Activated CD8-positive, alpha-beta memory T cell treated with anti-CD3 and anti-CD28 coated beads, Interleukin-2, amount 50 U/mL, for 4 hours (primary cell): ENCODE measurements around the gene PTPRN2.

ENCODE experiments used
- DNase-seq: peaks from one replicate; pipeline ENCODE4 v3.0.0-alpha.2; 2020

The PTPRN2 gene

GRCh38 chr7:158120316-158120715 is 467.3 kb downstream of the PTPRN2 start:
- DNase-seq: no peak

GRCh38 chr7:158117341-158118222 is 470.0 kb downstream of the PTPRN2 start:
- DNase-seq: no peak

GRCh38 chr7:158116235-158116634 is 471.4 kb downstream of the PTPRN2 start:
- no peak for DNase-seq

- DNase-seq: no peak
These were observed 473.4 kb downstream of the PTPRN2 start for GRCh38 chr7:158114056-158114850.

GRCh38 chr7:158113321-158114025 is 474.1 kb downstream of the PTPRN2 start:
- DNase-seq: no peak

GRCh38 chr7:158112571-158113320 is 474.9 kb downstream of the PTPRN2 start:
- DNase-seq: no peak

- DNase-seq: no peak
These were observed 475.6 kb downstream of the PTPRN2 start for GRCh38 chr7:158111906-158112570.

GRCh38 chr7:158111049-158111751 is 476.4 kb downstream of the PTPRN2 start:
- DNase-seq: no peak

GRCh38 chr7:158110661-158111048 is 477.0 kb downstream of the PTPRN2 start:
- no peak for DNase-seq

- no peak for DNase-seq
These were observed 477.5 kb downstream of the PTPRN2 start for GRCh38 chr7:158110034-158110590.

- DNase-seq: no peak
These were observed 478.1 kb downstream of the PTPRN2 start for GRCh38 chr7:158109364-158110033.

GRCh38 chr7:158108646-158109293 is 478.9 kb downstream of the PTPRN2 start:
- DNase-seq: no peak

- no peak for DNase-seq
These were observed 479.8 kb downstream of the PTPRN2 start for GRCh38 chr7:158107806-158108205.

GRCh38 chr7:158106272-158106671 is 481.4 kb downstream of the PTPRN2 start:
- no peak for DNase-seq

- DNase-seq: no peak
These were observed 484.2 kb downstream of the PTPRN2 start for GRCh38 chr7:158103378-158103777.

- DNase-seq: no peak
These were observed 484.7 kb downstream of the PTPRN2 start for GRCh38 chr7:158102897-158103296.

GRCh38 chr7:158101821-158102450 is 485.7 kb downstream of the PTPRN2 start:
- no peak for DNase-seq

GRCh38 chr7:158098125-158099030 is 489.2 kb downstream of the PTPRN2 start:
- DNase-seq: no peak
